Nephron progenitor cell (in vitro differentiated cells): ENCODE data around the gene AMER3.
"Not testable (repeated sequence)": the region's sequence is repeated elsewhere in the genome, so short reads cannot be mapped to it uniquely, and the experiment has no call there.

ENCODE experiments used
- DNase-seq: peaks from one replicate; pipeline ENCODE4 v3.0.0; 2021
- H3K27ac Mint-ChIP-seq: 2 replicates; pipeline ENCODE4 v1.8.0; 2021; ENCODE audit warnings: mild to moderate bottlenecking, moderate library complexity, mixed read lengths
- H3K27me3 Mint-ChIP-seq: 2 replicates; pipeline ENCODE4 v1.8.0; 2021; ENCODE audit warnings: mild to moderate bottlenecking, low read depth, mixed read lengths; ENCODE audit not compliant: poor library complexity
- H3K36me3 Mint-ChIP-seq: 2 replicates; pipeline ENCODE4 v1.8.0; 2021; ENCODE audit warnings: low read depth, mixed read lengths
- H3K4me1 Mint-ChIP-seq: 2 replicates; pipeline ENCODE4 v1.8.0; 2021; ENCODE audit warnings: mixed read lengths
- H3K4me3 Mint-ChIP-seq: 2 replicates; pipeline ENCODE4 v1.8.0; 2021; ENCODE audit warnings: mild to moderate bottlenecking, moderate library complexity, mixed read lengths
- H3K9me3 Mint-ChIP-seq: 2 replicates; pipeline ENCODE4 v1.8.0; 2021; ENCODE audit warnings: mild to moderate bottlenecking, moderate library complexity, mixed read lengths
- CTCF ChIP-seq: fragments of 200-600 bp; sonication (generic); IDR thresholded peaks from 2 replicates; pipeline ENCODE4 v1.5.0; 2021; ENCODE audit warnings: antibody characterized with exemption

The AMER3 gene

GRCh38 chr2:130755256-130756052 lies at the start of gene AMER3:
Gene AMER3, plus strand, starts transcription at chr2:130755540. Its CDS starts 6,533 bp downstream, at chr2:130762073.
- no peak within 1 kb of the TSS for H3K27ac Mint-ChIP-seq

GRCh38 chr2:130714795-130715194 lies 40.5 kb upstream of the AMER3 start:
- H3K4me1 Mint-ChIP-seq, H3K4me3 Mint-ChIP-seq, H3K36me3 Mint-ChIP-seq, H3K9me3 Mint-ChIP-seq, H3K27me3 Mint-ChIP-seq, H3K27ac Mint-ChIP-seq, DNase-seq: not testable (repeated sequence)

More at GRCh38 chr2:130755256-130756052, at the start of gene AMER3:
- no peaks in the 10 kb centered on the region for H3K9me3 Mint-ChIP-seq
- TF ChIP-seq CTCF = no peak
- peaks cover 78% of the 10 kb centered on the region for H3K27me3 Mint-ChIP-seq
- H3K4me3 Mint-ChIP-seq = peak within 1 kb of the TSS; percentile 74
- no peaks in the 10 kb centered on the region for H3K36me3 Mint-ChIP-seq
- H3K4me1 Mint-ChIP-seq = peaks cover 5% of the 10 kb centered on the region
- no peak for DNase-seq

DNA sequence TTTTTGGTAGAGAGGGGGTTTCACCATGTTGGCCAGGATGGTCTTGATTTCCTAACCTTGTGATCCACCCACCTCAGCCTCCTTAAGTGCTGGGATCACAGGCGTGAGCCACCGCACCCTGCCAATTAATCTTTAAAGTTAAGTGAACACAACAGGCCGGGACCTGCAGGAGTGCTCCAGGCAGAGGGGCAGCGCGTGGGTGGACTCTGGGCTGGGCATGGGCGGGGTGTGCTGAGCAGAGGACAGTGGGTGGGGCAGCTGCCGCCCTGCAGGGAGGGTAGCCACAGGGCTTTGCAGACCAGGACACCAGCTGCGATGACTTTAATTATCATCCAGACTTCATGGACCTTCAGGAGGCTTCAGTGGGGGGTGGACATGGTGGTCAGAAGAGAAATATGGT lies 35.3 kb upstream of the AMER3 start:
- no peak for DNase-seq
- Mint-ChIP-seq H3K9me3 (peaks cover 21% of the 10 kb centered on the region), H3K27me3 (peaks cover 6% of the 10 kb centered on the region), H3K4me3 (no peak overlapping the region), H3K27ac (no peak overlapping the region), H3K4me1 (no peaks in the 10 kb centered on the region), H3K36me3 (no peaks in the 10 kb centered on the region)
- TF ChIP-seq CTCF = no peak

GRCh38 chr2:130720528-130720927 lies 34.8 kb upstream of the AMER3 start:
- Mint-ChIP-seq H3K36me3 (no peaks in the 10 kb centered on the region), H3K4me1 (no peaks in the 10 kb centered on the region), H3K27ac (peak overlapping the region; percentile 15), H3K9me3 (peaks cover 21% of the 10 kb centered on the region), H3K4me3 (no peak overlapping the region), H3K27me3 (peaks cover 6% of the 10 kb centered on the region)
- DNase-seq = no peak
- TF ChIP-seq CTCF = no peak

GRCh38 chr2:130724455-130724854 lies 30.9 kb upstream of the AMER3 start:
- Mint-ChIP-seq H3K27me3 (peaks cover 31% of the 10 kb centered on the region), H3K36me3 (no peaks in the 10 kb centered on the region), H3K4me3 (no peak overlapping the region), H3K9me3 (peaks cover 21% of the 10 kb centered on the region), H3K27ac (no peak overlapping the region), H3K4me1 (peaks cover 6% of the 10 kb centered on the region)
- DNase-seq = no peak
- TF ChIP-seq CTCF = no peak

DNA sequence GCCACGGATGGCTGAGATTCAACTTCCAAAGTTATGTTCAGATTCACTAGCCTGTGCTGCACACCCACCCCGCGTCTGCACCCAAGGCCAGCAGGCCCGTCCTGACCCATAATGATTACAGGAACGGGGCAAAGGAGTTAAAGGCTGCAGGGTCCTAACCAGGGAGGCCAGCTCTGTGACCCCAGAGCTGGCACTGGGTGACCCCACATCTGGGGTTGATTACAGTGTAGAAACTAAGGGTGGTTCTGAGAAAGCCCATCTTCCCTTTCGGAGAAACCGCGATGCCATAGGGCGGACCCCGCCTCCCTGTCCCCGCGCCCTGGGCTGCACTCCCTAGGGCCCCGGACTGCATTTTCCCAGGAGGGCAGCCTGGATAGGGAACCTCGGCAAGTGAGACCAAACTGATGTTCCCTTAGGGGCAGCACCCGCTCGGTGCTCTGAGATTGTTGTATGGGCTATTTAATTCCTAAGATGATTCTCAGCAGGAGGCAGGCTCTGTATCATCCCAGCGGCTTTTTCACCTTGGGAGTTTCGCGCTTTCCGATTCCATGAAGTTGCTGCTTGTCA lies 28.6 kb upstream of the AMER3 start:
- H3K27me3 Mint-ChIP-seq = peaks cover 34% of the 10 kb centered on the region

More for the DNA sequence above, 28.6 kb upstream of the AMER3 start:
- no peak for DNase-seq
- no peak for TF ChIP-seq CTCF
- H3K9me3 Mint-ChIP-seq = peaks cover 10% of the 10 kb centered on the region
- H3K36me3 Mint-ChIP-seq = no peaks in the 10 kb centered on the region
- peak overlapping the region; percentile 83 for H3K4me3 Mint-ChIP-seq
- H3K4me1 Mint-ChIP-seq = peaks cover 6% of the 10 kb centered on the region
- no peak overlapping the region for H3K27ac Mint-ChIP-seq
